Astrocyte of the spinal cord (primary cell): ENCODE data around the gene PTK7.

Source experiments
- DNase-seq: peaks from one replicate; pipeline ENCODE4 v3.0.0; 2011; ENCODE audit warnings: low read depth, low spot score
- H3K4me3 ChIP-seq: 2 replicates; pipeline ENCODE4 v1.5.1; 2011; ENCODE audit warnings: low read depth, mild to moderate bottlenecking, low read length, moderate library complexity
- CTCF ChIP-seq: IDR thresholded peaks from 2 replicates; pipeline ENCODE4 v1.5.1; 2012; ENCODE audit warnings: low read depth, mild to moderate bottlenecking, low read length, inconsistent platforms
- in situ Hi-C: cut with HindIII; loops from 2 replicates; pipeline ENCODE4 v1.10.0; 2017; ENCODE audit warnings: low sequenced_read_pairs

PTK7 gene

GRCh38 chr6:43060034-43060754 is 15.9 kb upstream of the PTK7 start:
- H3K4me3 ChIP-seq: peak overlapping the region; percentile 82
- TF ChIP-seq CTCF: no peak
- in situ Hi-C loops: no loop called here
- DNase-seq: no peak

GRCh38 chr6:43060755-43061633 is 15.1 kb upstream of the PTK7 start:
- no peak overlapping the region for H3K4me3 ChIP-seq
- in situ Hi-C loops: no loop called here
- DNase-seq: no peak
- no peak for TF ChIP-seq CTCF

DNA sequence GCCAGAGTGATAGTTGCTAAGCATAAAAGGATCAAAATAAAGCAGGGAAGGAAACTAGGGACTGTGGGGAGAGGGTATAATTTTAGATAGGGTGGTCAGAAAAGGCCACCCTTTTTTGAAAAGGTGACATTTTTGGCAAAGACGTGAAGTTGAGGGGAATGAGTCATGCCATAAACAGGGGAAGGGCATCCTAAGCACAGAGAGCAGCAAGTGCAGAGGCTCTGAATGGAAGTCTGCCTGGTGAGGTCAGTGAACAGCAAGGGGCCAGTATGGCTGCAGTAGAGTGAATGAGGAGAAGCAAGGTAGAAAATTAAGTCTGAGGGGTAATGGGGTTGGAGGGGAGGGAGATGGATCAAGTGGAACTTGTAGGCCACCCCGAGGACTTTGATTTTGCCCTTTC is 14.3 kb upstream of the PTK7 start:
- no peak overlapping the region for H3K4me3 ChIP-seq
- TF ChIP-seq CTCF: no peak
- in situ Hi-C loops: no loop called here
- peak; percentile 30 for DNase-seq

DNA sequence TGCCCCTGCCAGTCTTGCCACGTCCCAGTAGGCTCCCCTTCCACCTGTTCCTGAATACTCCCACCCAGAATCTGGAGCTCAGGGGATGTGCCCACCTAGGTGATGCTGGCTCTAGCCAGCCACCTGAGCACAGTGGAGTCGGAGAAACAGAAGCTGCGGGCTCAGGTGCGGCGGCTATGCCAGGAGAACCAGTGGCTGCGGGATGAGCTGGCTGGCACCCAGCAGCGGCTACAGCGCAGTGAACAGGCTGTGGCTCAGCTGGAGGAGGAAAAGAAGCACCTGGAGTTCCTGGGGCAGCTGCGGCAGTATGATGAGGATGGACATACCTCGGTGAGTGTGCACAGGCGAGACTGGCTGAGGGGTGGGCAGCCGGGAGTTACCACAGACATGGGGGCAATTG is 13.3 kb upstream of the PTK7 start:
- in situ Hi-C loops: no loop called here
- DNase-seq: no peak
- no peak overlapping the region for H3K4me3 ChIP-seq
- no peak for TF ChIP-seq CTCF

DNA sequence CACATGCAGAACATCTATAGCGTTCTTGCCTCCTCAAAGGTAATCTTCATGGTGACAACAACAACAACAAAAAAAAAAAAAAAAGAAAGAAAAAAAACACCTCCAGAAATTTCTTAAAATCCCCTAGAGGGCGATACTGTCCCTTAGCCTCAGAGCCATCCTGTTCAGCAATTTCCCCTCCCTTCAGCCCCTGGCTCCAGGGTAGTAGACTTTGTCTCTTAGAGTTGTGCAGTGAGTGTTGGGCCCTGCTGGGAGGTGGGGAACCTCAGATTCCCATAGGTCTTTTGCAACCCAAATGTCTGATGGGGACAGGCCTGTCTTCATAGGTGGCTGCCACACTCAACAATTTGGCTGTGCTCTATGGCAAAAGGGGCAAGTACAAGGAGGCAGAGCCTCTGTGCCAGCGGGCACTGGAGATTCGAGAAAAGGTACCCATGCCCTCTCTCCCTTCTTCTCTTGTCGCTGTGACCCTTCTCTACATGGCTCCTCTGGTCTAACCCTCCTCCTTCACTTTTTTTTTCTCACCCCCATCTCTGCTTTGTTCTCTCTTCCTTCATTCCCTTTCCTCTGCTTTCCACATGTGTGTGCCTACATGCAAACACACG is 6.0 kb upstream of the PTK7 start:
- no peak overlapping the region for H3K4me3 ChIP-seq
- DNase-seq: peak; percentile 72
- peak; percentile 60 for TF ChIP-seq CTCF
- in situ Hi-C loops: no loop called here

GRCh38 chr6:43074847-43075669 is 1.1 kb upstream of the PTK7 start:
- peak; percentile 84 for DNase-seq
- H3K4me3 ChIP-seq: no peak overlapping the region
- in situ Hi-C loops: no loop called here
- TF ChIP-seq CTCF: no peak
